ENCODE results near the gene PFKM.

Gene PFKM

DNA sequence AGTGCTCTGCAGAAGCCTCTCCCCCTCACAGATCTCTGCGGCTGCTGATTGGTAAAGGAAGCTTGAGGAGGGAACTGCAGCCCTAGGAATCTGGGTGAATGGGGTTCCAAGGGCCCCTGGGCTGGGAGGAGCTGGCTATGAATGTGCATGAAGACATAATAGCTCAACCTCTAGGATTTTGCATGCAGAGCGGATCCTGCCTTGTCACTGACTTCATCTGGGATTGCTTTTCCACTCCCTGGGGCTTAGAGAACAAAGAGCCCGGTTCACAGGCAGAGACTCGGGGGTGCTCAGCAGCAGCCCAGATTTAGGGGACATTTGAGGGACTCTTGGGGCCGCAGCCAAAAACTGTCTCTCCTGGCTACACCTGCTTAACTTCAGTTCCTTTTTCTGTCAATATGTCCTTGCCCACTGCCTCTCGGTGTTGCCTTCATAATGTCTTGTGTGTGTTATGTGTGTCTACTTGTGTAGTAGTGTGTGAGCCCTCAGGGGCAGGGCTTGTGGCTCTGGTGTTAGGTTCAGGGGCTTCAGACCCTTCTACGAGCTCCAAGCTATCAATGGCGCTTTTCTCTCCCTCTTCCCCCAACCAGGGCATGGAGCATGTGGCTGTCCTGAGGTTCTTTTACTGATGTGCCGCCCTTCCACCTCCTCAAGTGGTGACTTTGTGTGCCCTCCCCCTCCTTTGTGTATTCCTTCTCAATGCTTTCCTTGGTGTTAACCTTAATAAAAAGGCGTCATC is 66.2 kb downstream of the PFKM start:
- DNase-seq (ENCODE audit: low read depth, low spot score): no peak

DNA sequence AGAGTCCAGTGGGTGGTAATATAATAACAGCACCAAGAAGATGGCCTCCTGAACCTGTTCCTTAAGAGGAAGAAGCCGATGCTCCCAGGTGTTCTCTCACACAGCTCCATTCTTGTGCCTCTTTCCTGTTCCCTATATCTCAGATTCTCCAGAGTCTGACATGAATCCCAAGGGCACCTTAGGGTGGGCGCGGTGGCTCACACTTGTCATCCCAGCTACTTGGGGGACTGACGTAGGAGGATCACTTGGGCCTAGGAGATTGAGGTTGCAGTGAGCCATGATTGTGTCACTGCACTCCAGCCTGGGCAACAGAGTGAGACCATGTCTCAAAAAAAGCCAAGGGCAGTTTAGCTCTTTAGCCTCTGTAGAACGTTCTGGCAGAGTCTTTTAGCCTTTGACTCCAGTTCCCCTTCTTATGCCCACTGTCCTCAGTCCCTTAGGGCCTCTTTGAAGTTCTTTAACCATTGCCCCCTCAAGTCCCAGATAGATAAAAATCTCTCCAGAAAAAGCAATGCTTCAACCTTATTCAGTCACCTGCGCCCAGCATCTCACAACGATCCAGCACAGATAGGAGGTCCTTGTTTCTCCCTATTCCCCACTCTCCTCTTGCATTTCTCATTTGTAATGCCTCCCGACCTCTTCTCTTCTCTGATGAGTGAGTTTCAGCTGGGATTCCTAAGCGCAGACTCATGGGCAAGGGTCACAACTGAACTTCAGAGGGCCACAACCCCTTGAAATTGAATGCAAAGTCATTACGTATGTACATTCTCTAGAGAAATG is 68.9 kb downstream of the PFKM start:
- DNase-seq (ENCODE audit: low read depth, low spot score): no peak

DNA sequence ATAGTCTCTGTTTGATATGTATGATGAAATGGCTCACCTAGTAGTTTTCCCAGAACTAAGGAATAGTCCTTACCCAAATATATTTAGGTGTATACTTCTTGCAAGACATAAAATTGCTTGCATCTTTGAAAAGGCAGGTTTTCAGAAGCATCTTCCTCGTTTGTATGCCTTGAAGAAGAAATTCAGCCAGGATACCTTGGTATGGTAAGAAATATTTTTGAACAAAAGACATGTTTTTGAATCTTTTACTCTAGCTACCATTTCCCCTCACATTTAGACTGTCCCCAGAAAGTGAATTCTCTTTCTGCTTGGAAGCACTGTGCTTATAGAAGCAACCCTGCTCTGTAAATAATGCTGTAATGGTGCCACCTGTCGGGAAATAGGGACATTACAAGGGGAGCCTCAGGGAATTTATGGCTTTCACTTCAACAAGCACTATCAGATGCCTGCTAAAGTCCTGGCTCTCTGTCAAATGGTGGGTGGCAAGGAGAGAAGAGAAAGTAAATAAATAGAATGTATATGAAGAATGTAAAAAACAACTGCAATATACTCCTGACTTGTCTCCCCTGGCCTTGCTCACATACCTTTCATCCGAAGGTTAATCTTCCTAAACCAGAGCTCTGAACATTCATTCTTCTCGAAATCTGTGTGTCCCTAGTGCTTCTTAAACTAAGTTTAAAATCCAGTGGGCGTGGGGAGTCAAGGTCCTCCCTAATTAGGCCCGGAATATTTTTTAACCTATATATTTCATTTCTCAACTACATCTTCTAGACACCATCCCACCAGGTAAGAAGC is 70.4 kb downstream of the PFKM start:
- no peak for DNase-seq (ENCODE audit: low read depth, low spot score)

DNA sequence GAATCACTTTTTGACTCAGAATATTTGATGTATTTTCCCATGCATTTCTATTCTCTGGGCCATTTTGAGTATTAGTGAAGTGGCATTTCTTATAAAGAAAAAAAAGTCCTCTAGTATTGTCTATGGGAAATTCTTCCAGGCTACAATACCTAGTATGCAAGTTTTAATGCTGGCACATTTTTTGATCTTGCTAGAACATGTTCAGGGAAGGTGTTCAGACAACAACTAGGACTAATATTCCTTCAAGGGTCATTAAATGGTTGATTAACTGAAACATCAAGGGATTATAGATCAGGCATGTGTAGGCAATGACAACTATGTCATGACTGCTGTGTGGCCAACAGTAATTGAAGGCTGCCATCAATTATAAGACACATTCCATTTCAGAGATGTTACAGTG is 71.9 kb downstream of the PFKM start:
- DNase-seq (ENCODE audit: low read depth, low spot score): no peak

DNA sequence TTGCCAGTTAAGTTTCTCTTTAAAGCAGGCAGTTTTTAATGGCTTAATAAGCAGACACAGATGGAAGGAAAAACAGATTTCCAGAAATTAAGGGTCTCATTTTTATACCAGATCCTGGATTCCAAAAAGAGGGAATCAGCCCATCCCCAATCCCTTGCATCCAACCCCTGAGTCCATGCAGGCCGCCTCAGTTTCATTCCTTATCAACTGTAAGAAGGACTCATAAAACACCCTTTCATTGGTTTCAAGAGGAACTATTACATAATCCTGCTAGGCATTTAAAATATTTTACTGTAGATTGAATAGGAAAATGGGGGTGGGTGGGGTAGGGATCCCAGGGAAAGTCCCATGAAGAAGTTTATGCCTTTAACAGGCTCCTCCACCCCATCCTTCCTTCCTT is 73.7 kb downstream of the PFKM start:
- DNase-seq (ENCODE audit: low read depth, low spot score): no peak

DNA sequence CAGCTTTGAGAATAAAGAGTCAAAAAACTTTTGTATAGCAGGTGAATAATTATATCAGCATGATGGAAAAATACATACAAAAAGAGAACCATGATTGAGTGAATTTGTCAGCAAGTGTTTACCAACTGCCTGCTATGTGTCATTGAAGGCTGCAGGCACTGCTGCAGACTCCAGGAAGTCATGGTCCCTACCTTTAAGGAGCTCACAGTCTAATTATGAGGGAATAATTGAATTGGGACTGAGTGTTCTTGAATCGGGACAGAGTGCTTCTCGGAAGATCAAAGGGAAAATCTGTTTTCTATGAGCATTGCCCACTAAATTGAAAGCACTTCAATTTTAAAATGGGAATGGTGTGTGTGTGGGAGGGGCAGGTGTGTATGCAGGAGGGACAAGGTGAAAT is 74.5 kb downstream of the PFKM start:
- DNase-seq (ENCODE audit: low read depth, low spot score): no peak

- DNase-seq (ENCODE audit: low read depth, low spot score): no peak
Observed at GRCh38 chr12:48194799-48195201, 75.6 kb downstream of the PFKM start.

All from smooth muscle cell of the brain vasculature (primary cell).